Measurements from ENCODE around the gene ADCY5.

Gene ADCY5

DNA sequence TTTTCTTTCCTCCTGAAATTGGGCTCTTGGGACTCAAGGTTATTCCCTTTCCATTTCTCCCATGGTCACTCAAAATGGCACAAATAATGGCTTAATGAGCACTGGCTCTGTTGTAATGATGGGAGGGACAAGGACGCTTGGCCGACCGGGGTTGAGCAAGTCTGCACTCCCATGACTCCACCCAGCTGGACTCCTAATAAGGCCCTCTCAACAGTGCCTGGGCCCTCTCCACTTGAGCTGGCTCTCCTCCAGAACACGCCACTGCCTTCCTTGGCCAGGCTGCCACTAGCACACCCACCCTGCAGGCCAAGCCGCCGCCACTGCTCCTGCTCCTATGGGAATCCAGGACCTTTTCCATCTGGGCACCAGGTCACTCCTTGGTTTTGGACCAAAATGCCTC, 42.3 kb downstream of the ADCY5 start:
- DNase-seq (ENCODE audit: low read depth): no peak

DNA sequence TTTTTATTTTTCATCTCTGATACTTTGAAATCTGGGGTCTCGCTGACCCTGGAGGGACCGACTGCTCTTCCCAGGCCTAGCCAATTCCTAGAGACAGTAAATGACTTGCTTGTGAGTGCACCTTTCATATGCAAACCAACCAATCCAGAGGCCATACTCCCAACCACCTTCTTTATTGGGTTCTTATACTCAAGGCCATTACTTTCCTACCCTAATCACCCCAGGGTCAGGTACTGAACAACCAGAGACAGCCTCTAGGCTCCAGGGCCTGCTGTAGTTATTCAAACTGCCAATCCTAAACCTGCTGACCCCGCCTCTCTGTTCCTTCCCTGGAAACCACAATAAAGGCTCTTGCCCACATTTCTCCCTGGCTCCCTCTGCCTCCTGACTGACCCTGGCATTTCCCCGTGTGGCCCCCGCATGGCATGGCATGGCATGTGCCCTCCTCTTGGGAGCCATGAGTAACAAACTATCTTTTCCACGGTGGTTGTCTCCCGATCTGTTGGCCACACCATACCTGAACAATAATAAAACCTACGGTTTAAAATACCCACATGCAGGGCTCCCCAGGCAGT, 42.9 kb downstream of the ADCY5 start:
- no peak for DNase-seq (ENCODE audit: low read depth)

DNA sequence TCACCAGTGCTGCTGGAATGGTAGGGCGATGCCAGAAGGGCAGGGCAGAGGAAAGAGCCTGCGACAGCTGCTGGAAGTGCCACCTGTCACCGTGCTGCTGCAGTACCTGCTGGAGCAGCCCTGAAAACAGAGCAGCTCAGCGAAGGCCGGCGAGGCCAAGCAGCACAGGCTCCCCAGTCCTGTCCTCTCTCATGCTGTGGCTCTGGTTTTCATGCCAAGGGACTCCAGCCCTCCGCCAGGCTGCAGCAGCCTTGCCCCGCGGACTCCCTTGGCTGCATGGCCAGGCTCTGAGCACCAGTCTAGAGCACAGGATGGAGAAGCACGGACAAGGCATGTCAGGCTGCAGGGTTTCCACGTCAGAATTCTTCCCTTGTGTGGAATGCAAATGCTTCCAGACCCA, 43.9 kb downstream of the ADCY5 start:
- no peak for DNase-seq (ENCODE audit: low read depth)

DNA sequence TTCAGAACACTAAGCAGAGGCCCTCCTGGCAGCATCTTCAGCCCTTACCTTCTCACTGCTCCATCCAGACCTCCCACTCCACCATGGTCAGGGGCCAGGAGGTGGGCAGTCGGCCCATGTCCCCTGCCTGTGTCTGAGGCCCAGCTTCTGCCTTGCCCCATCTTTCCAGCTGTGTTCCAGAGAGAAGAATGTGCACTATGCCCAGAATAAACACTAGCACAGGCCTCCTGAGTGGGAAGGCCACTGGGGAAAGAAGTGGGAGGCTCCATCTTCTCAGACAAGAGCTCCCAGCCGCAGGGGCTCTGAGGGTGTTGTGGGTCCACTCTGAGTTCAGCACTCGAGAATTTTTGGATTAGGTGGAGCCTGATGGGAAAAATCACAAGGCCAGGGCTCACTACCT, 44.5 kb downstream of the ADCY5 start:
- DNase-seq (ENCODE audit: low read depth): no peak

DNA sequence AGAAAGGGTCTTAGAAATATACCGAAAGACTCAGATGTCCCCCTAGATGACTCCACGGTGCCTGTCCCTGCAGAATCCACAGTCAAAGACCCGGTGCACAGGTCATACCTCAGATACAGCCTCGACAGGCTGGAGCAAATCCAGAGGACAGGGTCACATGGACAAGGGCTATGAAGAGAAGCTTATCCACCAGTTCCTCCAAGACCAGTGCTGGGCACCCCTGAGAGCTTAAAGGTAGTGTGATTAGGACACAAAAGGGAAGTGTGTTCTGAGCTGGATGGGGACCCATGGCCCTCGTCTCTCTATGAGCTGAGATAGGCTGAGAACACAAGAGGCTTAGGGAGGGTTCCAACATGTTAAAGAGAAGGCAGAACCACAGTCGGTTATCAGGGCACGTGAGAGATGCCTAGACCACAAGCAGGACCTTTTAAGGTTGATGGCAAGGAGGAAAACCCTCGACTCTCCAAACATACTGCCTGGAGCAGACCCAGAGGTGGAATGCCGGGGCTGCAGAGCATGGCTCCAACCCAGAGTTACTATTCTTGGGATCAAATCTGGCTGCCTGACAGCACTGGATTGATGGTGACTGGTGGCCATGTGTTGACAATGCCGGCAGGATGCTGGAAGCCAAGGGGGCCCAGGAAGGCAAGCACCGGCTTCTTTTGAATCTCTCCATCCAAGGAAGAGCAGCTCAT, 46.9 kb downstream of the ADCY5 start:
- DNase-seq (ENCODE audit: low read depth): no peak

DNA sequence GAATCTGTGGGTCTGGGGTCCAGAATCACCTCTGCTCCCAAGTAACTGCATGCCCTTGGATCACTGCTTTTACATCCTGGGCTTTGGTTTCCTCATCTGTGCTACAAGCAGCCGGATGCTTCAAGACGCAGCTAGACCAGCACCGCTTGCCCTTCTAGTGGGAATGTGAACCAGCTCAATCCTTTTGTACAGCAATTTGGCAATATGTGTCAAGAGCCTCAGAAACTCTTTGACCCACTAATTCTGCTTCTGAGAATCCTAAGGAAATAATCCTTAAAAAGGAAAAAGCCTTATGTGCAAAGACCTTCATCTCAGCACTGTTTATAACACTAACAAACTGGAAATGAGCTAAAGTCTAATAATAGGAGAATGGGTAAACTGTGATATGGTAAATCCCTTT, 48.7 kb downstream of the ADCY5 start:
- no peak for DNase-seq (ENCODE audit: low read depth)

DNA sequence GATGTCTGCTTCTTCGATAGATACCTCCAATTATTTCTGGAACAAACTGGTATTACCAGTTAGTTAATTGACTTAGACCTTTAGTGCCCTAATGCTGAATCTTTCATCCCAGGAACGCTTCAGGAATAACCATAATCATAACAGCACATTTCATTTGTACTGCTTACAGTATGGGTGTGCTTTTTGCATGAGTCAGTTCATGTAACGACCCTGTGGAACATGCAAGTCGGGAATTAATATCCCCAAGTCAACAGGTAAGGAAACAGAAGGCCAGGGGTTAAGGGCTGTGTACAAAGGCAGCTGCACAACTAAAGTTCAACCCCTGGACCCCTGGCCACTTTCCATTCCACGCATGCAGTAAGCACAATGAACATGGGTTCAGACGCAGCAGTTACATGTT, 49.2 kb downstream of the ADCY5 start:
- DNase-seq (ENCODE audit: low read depth): no peak

DNA sequence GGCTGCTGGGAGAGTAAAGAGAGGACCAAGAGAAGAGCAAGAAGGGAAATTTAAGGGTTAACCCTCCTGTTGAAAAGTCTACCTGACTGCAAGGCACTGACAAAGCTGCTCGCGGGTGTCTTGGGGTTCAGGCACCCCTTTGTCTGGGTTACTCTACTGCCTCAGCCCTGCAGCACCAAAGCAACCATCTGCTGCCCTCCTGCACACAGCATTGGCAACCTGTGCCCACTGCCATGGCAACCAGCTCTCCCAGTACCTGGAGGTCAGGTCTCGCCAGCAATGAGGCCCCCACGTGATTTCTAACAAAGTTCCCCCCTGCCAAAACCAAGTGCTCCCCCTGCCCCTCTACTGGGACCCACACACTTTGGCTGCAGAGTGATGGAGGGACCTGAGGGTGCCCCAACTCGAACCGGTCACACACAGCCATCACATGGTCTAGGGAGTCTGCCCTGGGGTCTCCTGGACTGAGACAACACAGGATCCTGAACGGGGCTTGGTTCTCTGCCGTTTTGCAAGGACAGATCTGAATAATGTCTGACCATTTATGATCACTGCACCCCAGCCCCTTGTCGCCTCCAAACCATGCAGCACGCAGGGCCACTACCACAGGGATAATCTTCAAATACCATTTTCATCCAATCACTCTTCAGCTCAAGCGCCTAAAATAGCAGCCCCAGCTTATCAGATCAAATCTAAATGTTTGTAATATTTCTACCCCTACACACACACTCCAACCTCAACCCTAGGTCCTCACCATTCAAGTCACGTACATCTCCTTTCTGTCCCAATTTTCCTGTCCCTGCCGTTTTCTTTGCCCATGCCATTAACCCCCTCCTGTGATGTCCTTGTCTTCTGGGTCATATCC, 50.7 kb downstream of the ADCY5 start:
- DNase-seq (ENCODE audit: low read depth): no peak

DNA sequence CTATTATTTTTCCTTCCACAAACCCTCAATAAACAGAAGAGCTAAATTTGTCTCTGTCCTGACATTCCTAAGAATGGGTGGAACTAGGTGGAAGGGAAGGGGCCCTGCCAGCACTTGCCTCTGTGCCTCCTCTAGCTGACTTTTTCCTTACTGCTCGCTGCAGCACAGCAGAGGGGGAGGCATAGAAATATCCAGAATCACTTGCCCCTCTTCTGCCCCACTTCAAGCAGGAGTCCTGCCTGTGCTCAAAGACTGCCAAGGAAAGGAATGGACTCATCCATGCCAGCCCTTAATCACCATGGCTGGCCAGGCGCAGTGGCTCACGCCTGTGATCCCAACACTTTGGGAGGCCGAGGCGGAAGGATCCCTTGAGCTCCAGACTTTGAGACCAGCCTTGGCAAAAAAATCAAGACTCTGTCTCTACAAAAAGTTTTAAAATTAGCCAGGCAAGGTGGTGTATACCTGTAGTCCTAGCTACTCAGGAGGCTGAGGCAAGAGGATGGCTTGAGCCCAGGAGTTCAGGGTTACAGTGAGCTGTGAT, 51.8 kb downstream of the ADCY5 start:
- DNase-seq (ENCODE audit: low read depth): no peak

DNA sequence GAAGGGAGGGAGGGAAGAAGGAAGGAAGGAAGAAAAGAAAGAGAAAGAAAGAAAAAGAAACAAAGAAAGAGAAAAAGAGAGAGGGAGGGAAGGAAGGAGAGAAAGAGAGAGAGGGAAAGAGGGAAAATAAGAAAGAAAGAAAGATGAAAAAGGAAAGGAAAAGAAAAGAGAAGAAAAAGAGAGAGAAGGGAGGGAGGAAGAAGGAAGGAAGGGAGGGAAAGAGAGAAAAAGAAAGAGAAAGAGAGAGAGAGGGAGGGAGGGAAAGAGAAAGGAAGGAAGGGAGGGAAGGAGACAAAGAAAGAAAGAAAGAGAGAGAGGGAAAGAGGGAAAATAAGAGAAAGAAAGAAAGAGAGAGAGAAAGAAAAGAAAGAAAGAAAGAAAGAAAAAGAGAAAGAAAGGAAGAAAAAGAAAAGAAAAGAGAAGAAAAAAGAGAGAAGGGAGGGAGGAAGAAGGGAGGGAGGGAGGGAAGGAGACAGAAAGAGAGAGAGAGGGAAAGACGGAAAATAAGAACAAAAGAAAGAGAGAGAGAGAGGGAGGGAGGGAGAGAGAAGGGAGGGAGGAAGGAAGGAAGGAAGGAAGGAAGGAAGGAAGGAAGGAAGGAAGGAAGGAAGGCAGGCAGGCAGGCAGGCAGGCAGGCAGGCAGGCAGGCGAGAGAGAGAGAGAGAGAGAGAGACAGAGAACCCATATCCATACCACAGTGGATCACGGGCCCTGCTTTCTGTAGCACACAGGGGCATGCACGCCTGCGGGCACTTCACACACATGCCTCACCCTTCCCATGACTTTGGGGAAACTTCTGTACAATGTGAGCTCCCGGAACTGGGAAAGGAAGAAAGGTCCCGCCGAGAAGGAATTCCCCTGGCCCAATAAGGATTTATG, 52.5 kb downstream of the ADCY5 start:
- DNase-seq (ENCODE audit: low read depth): no peak

DNA sequence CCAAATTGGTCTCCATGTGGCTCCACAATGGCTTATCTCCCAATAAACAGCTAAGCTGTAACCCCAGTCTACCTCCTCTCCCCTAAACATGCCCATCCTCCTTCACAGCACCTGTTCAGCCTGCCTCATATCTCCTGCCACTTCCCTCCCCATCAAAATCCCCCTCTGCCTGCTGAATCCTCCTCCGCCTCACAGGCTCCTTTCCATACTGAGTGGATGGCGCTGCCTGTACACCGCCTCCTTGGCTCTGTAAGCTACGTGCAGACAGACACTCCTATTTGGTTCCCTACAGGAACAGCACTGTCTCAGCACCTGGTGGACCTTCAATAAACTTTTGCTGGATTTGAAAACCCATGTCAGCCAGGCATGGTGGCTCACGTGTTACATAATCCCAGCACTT, 53.7 kb downstream of the ADCY5 start:
- DNase-seq (ENCODE audit: low read depth): no peak

DNA sequence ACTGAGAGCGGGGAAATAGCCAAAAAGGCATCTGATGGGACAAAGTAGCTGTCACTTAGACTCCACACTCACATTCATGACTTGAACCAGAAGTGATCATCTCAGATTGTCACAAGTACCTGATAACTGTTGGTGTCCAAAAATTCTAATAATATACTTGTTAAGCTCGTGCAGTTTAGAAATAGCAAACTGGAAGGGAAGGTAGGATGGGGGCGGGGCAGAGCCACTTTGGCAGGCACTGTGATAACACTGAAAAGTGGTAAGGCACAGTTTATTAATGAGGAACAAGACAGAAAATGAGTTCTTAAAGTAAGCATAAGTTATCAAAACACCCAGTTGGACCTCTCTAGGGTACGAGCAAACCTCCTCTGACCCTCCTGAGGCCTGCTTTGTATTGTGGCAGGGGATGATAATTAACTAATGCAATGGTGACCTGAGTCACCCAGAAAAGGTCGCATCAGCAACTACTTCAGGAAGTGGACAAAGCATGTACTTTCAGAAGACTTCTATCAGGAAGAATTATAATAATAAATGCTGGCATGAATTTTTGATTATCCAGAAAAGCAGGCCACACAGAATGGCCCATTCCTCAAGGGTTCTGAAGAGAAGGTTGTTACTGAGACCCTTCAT, 54.4 kb downstream of the ADCY5 start:
- no peak for DNase-seq (ENCODE audit: low read depth)

DNA sequence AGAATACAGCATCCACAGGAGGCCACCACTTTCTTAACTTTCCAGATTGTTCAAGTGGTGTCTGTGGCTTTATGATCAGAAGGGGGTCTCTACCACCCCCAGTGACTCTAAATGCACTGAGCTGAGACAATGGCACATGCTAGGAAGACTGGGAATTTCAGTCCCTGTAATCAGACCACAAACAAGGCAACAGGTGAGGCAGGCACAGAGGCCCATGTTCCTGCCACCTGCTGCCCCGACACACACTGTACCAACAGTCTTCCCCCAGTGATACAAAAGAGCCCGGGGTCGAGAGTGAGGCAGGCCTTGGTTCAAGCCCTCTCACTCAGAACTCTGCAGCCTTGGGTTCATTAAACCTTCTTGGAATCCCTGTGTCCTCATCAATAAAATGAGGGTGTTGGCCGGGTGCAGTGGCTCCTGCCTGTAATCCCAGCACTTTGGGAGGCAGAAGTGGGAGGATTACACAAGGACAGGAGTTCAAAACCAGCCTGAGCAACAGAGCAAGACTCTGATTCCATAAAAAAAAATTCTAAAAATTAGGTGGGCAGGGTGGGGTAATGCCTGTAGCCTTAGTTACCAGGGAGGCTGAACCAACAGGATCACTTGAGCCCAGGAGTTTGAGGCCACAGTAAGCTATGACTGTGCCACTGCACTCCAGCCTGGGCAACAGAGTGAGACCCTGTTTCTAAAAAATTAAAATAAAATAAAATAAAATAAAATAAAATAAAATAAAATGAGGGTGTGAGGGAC, 55.8 kb downstream of the ADCY5 start:
- no peak for DNase-seq (ENCODE audit: low read depth)

DNA sequence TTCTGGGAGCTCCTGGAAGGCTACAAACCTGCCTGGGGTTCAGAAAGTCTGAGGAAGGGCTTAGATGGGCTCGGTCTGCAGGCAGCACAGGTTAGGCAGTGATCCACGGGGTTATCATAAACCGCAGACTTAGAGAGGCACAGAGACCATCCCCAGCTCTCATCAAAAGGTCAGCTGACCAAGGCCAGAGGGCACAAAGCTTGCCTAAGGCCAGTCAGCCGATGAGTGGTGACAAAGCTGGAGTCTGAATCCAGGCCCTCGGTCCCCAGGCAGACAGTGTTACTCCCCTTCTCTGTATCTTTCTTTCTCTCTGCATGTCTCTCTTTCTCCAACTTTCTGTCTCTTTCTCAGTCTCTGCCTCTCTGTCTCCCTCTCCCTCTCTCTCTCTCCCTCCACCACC, 56.5 kb downstream of the ADCY5 start:
- DNase-seq (ENCODE audit: low read depth): no peak

DNA sequence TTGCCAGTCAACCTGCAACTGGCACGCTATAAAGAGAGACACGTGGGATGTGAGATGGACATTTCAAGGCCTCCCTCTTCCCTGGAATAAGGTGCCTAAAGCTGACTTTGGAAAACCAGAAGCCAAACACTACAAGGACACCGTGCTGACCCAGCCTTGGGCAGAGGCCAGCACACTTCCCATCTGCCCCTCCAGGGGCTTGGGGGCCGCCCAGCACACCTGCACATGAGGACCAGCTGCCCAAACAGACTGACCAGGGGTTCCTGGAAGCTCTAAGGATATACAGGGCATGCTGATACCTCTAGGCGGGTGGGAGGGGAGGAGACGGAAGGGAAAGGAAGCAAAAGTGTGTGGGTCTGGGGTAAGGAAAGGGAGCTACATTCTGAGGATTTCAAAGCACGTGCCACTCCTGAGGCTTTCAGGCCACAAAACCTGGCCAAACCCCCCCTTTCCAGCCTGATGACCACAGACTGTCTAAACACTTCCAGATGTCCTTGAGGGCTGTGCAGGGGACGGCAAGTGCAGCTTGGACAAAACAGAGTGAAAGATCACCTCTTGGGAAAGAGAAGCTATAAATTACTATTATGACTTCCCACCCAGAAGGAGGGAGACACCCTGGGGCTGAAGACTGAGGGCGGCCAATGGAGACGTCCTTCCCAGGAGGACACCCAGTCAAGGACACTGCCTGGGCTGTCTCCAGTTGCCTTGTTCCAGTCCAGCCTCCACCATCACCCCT, 57.9 kb downstream of the ADCY5 start:
- DNase-seq (ENCODE audit: low read depth): peak; percentile 84

DNA sequence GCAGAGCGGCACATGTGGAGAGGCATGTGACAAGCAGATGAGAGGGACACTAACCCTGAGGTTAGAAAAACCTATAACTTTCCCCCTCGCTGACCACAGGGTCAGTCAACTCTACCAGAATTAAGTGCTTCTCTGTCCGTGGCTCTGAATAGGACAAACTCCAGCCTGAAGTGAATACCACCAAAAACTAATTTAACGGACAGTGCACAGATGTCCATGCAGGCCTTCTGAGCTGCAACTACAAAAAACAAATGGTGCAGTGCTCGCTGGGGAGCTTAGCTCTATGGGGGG, 59.3 kb downstream of the ADCY5 start:
- DNase-seq (ENCODE audit: low read depth): no peak

DNA sequence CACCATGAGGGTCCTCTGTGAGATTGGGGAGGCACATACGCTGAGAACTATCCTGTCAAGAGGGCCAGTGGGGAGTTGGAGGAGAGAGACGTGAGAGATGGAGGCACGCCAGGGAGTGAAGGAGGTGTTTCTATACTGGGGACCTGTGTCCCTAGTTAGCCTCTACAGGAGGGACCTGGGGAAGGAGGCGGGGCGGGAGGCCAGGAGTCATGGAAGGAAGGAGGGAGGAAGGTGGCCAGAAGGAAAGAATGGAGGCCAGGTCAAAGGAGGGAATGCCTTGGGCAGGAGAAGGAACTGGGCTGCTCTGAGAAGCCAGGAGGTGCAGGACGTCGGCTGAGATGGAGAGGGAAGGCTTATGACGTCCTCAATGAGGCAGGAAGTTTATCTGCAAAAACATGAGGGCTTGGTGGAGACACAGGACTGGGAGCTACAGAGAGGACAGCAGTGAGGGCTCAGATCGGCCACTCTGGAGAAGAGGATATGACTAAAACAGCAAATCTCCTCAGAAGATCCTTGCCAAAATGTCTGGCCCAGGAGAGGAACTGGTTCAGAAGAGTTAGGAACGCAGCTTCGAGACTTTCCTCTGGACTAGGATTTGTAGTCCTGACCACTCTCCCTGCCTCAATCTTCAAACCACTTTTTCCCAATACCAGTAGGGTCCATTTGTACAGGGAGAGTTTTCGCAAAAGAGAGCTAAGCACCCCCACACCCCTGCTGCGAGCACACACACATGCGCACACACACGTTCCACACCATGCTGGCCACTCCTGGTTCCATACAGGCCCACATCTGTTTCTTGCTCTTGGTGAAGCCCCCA, 59.9 kb downstream of the ADCY5 start:
- DNase-seq (ENCODE audit: low read depth): no peak

DNA sequence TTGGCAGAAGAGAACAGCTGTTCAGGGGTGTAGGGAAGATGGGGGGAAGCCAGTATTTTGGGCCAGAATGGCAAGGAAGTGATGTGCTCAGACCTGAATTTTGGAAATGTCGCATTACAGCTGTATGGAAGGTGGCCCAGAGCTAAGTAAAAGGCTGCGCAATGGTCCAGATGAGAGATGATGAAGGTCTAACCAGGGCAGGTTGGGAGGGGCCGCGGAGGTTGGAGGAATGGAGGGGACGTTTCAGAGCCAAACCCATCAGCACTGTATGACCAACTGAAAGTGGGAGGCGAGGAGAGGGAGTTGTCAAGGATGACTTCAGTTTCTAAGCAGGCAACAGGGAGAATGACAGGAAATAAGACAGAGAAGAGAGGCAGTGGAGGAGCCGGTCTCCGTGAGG, 60.8 kb downstream of the ADCY5 start:
- DNase-seq (ENCODE audit: low read depth): no peak

DNA sequence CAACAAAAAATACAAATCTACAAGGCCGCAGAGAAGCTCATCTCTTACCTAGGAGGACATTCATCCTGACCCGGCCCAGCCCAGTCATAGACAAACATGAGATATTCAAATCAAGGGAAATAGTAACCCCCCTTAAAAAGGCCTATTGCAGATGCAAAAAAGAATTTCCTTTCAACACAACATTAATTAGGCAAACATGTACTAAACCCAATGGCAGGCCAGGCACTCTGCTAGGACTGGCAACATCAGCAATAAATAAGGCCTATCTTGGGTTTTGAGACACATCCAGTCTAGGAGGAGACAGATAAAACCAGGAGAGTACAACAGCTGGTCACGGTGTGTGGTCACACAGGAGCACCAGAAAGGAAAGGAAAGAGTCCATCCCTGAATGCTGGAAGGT, 61.4 kb downstream of the ADCY5 start:
- no peak for DNase-seq (ENCODE audit: low read depth)
